ENCODE measurements around the gene RIPK4.

Gene RIPK4

DNA sequence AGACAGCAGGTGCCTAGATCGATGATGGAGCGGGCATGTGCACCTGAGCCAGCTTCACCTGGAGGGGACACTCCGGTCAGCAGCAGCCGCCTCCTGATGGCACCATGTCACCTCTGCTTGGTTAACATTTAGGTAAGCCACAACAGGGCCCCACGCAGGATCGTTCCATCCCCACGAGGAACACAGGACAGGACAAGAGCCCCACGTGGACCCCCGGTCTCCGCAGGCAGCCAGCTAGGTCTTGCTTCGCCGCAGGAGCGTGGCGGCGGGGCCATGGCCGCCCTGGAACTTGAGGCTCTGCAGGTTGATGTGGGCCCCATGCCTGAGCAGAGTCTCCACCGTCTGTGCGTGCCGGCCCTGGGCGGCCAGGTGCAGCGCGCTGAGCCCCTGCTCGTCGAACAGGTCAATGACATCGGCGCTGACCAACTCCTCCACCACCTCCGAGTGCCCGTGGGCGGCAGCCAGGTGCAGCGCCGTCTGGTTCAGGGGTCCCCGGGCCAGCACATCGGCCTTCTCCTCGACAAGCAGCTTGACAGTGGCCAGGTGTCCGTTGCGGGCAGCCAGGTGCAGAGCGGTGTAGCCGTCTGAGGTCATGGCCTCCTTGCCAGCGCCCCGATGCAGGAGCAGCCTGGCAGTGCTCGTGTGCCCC is 26.1 kb downstream of the RIPK4 start:
- no peak overlapping the region for H3K4me3 ChIP-seq (ENCODE audit: low read depth, low read length)
- in situ Hi-C loops (cut with HindIII; ENCODE audit: low sequenced_read_pairs): no loop called here
- TF ChIP-seq, protein P1, sequence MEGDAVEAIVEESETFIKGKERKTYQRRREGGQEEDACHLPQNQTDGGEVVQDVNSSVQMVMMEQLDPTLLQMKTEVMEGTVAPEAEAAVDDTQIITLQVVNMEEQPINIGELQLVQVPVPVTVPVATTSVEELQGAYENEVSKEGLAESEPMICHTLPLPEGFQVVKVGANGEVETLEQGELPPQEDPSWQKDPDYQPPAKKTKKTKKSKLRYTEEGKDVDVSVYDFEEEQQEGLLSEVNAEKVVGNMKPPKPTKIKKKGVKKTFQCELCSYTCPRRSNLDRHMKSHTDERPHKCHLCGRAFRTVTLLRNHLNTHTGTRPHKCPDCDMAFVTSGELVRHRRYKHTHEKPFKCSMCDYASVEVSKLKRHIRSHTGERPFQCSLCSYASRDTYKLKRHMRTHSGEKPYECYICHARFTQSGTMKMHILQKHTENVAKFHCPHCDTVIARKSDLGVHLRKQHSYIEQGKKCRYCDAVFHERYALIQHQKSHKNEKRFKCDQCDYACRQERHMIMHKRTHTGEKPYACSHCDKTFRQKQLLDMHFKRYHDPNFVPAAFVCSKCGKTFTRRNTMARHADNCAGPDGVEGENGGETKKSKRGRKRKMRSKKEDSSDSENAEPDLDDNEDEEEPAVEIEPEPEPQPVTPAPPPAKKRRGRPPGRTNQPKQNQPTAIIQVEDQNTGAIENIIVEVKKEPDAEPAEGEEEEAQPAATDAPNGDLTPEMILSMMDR (IDR thresholded peaks at IDR 0.05; ENCODE audit: low read depth, low read length): no peak
- no peak for DNase-seq (ENCODE audit: low read depth, low spot score)

- in situ Hi-C loops (cut with HindIII; ENCODE audit: low sequenced_read_pairs): no loop called here
- DNase-seq (ENCODE audit: low read depth, low spot score): no peak
- no peak overlapping the region for H3K4me3 ChIP-seq (ENCODE audit: low read depth, low read length)
- TF ChIP-seq, protein P1 (IDR thresholded peaks at IDR 0.05; ENCODE audit: low read depth, low read length): no peak
Measured at GRCh38 chr21:41739936-41740335, 26.9 kb downstream of the RIPK4 start.

GRCh38 chr21:41739011-41739410 is 27.8 kb downstream of the RIPK4 start:
- H3K4me3 ChIP-seq (ENCODE audit: low read depth, low read length): no peak overlapping the region
- no peak for DNase-seq (ENCODE audit: low read depth, low spot score)
- TF ChIP-seq, protein P1 (IDR thresholded peaks at IDR 0.05; ENCODE audit: low read depth, low read length): no peak
- in situ Hi-C loops (cut with HindIII; ENCODE audit: low sequenced_read_pairs): no loop called here

DNA sequence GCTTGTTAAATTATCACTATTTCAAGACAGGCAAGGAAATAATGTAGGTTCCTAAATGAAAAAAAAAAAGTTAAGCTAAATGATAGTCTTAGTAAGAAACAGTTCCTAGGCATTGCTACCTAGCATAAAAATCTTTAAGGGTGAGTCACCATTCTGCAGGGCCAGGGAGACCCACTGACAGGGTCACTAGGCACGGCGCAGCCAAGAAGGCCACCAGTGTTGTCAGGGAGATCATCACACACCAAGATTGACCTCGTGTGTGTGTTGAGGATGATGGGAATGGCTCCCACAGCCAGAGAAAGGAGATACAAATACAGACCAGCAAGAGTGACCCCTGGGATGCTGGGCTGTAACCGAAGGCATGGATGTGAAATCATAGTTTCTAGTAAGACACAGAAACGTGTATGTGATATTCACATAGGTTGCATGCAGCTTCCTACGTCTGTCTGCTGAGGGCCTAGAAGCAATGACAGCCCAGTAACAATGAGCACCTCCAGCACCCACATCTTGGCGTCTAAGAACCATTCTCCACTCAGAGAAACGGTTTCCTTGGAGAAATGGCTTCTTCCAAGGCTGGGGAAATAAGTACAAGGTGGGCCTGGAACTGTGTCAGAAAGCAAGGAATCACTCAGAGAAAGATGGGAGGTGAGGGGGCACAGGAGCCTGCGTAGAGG is 29.1 kb downstream of the RIPK4 start:
- in situ Hi-C loops (cut with HindIII; ENCODE audit: low sequenced_read_pairs): no loop called here
- no peak overlapping the region for H3K4me3 ChIP-seq (ENCODE audit: low read depth, low read length)
- TF ChIP-seq, protein P1 (IDR thresholded peaks at IDR 0.05; ENCODE audit: low read depth, low read length): no peak
- DNase-seq (ENCODE audit: low read depth, low spot score): no peak

- TF ChIP-seq, protein P1 (IDR thresholded peaks at IDR 0.05; ENCODE audit: low read depth, low read length): no peak
- in situ Hi-C loops (cut with HindIII; ENCODE audit: low sequenced_read_pairs): no loop called here
- H3K4me3 ChIP-seq (ENCODE audit: low read depth, low read length): no peak overlapping the region
- DNase-seq (ENCODE audit: low read depth, low spot score): no peak
Measured at GRCh38 chr21:41736423-41736822, 30.4 kb downstream of the RIPK4 start.

DNA sequence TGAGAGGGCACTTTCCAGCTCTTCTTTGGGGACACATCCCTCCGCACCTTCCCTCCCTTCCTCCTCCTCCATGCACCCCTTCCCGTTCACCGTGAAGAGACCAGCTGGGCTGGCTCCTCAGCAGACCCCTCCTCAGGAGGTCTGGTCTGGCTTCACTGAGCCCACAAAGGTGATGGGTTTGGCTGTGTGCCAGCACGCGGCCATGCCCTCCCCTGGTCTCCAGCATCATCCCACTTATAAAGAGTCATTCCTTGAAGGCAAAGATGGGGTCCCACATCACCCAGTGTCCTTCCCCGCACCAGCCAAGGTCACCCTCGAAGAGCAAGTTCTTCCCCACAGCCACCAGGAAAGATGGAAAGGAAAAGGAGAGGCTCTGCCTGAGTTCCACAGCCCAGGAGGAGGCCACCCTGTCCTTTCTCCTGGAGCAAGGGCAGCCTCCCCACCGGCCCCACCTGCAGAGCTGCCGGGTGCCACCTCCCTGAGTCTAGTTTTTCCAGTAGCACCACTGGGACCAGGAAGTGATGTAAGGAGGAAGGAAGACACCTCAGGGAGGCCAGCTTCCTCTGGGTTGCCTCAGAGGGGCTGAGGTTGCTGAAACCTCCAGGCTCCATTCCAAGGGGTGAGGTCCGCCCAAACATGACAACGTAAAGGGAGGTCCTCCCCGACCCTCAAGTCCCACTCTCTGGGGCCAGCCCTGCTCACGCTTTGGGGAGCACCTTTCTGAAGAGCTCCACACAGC is 32.7 kb downstream of the RIPK4 start:
- TF ChIP-seq, protein P1 (IDR thresholded peaks at IDR 0.05; ENCODE audit: low read depth, low read length): no peak
- DNase-seq (ENCODE audit: low read depth, low spot score): no peak
- in situ Hi-C loops (cut with HindIII; ENCODE audit: low sequenced_read_pairs): no loop called here
- H3K4me3 ChIP-seq (ENCODE audit: low read depth, low read length): no peak overlapping the region

Data from astrocyte of the spinal cord (primary cell).